Mammary epithelial cell (primary cell): Measurements from ENCODE around the gene SBSN.

ENCODE experiments used
- CTCF ChIP-seq, 2 donors: IDR thresholded peaks in 1 of 2; conservative IDR thresholded peaks in 1 of 2; 2 replicates each; pipeline ENCODE4 v1.5.1; 2011 to 2012; ENCODE audit warnings: inconsistent platforms in 2 of 2, low read length in 2 of 2, mild to moderate bottlenecking in 2 of 2, control low read depth in 1 of 2, low read depth in 1 of 2; ENCODE audit not compliant: insufficient read depth in 1 of 2; ENCODE audit errors: extremely low read depth in 1 of 2
- EZH2 ChIP-seq: IDR thresholded peaks from 2 replicates; pipeline ENCODE4 v1.6.1; 2012; ENCODE audit warnings: low read length, inconsistent platforms, borderline replicate concordance

GRCh38 chr19:35529241-35530218 lies 1.4 kb upstream of the SBSN start:
- TF ChIP-seq CTCF (conservative IDR thresholded peaks at IDR 0.05 in 1 of 2, IDR thresholded peaks at IDR 0.05 in 1 of 2; ENCODE audit: extremely low read depth in 1 of 2, insufficient read depth in 1 of 2, low read depth in 1 of 2, low read length in 2 of 2) (no peak), EZH2 (no peak)
